SK-N-SH (cell line): ENCODE measurements around the gene TBX15.

Source experiments
- ELF1 ChIP-seq: IDR thresholded peaks from 2 replicates; pipeline ENCODE4 v1.4.0; 2012
- TF ChIP-seq, protein P1 (sequence below): fragments of 200-600 bp; sonication (generic); IDR thresholded peaks from 2 replicates; pipeline ENCODE4 v1.6.1; 2017; ENCODE audit warnings: antibody characterized with exemption, mild to moderate bottlenecking, moderate library complexity

DNA sequence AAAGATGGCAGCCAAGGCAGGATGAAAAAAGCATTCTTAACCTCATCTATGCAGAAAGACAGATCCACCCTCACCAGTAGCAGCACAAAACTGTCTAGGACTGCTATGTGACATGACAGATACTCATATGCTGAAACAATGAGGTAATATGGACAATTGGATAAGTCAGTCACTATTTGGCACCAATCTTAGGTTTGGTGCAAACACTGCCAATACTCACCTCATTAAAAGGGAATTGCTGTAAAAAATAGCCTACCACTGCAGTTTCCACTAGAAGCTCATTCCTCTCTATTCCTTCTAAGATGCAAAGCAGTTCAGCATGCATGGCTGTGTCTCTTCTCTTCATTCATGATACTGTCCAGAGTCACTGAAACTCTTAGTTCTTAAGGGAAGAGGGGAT, 91.7 kb downstream of the TBX15 start:
- TF ChIP-seq ELF1: no peak
- TF ChIP-seq, protein P1, sequence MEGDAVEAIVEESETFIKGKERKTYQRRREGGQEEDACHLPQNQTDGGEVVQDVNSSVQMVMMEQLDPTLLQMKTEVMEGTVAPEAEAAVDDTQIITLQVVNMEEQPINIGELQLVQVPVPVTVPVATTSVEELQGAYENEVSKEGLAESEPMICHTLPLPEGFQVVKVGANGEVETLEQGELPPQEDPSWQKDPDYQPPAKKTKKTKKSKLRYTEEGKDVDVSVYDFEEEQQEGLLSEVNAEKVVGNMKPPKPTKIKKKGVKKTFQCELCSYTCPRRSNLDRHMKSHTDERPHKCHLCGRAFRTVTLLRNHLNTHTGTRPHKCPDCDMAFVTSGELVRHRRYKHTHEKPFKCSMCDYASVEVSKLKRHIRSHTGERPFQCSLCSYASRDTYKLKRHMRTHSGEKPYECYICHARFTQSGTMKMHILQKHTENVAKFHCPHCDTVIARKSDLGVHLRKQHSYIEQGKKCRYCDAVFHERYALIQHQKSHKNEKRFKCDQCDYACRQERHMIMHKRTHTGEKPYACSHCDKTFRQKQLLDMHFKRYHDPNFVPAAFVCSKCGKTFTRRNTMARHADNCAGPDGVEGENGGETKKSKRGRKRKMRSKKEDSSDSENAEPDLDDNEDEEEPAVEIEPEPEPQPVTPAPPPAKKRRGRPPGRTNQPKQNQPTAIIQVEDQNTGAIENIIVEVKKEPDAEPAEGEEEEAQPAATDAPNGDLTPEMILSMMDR: no peak
